Measurements from ENCODE around the gene ARRB1.

GRCh38 chr11:75326439-75326810, 25.0 kb downstream of the ARRB1 start:
- TF ChIP-seq CTCF (IDR thresholded peaks at IDR 0.05) (no peak), POLR2A (IDR thresholded peaks at IDR 0.05) (no peak), POLR2AphosphoS5 (IDR thresholded peaks at IDR 0.05) (no peak)
